ENCODE data around the gene NUP54.

NUP54 gene

DNA sequence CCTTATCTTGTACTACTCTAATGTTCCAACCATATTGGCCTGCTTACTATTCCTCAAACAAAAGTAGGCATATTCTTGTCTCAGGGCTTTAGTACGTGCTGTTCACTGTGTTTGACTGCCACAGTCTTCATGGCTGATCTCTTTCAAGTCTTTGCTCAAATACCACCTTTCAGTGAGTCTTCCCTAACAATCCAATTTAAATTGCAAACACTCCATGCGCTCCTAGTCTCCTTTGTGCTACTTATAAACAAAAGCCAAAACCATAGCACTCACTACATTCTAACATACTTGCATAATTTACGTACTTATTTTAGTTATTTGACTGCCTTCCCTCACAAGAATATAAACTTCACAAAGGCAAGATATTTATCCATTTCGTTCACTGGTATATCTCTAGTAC is 75.4 kb downstream of the NUP54 start:
- no peak for DNase-seq (ENCODE audit: low read depth)

DNA sequence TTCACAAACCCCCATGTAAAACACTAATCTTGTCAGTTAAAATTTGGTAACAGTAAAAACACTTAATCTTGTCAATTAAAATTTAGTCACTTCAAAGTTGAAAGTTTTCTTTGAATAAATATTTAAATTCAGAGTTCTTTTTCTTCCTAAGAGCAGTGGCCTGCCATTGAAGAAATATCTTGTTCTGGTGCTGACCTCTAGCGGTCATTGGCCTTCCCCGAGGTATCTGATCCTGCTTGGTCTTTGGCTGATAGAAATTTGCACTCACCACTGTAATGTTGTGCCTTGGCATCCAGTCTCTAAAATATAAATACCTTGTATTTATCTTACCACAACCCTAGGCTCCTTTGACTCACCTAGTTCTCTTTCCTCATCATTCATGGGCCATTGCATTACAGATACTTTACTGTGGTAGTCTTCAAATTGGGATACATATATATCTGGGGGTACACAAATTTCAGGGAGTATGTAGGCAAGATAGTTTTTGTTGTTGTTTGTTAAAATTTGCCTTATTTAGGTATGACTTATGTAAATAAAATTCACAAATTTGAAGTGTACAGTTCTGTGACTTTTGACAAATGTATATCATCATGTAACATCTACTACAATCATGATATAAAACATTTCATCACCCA is 80.4 kb downstream of the NUP54 start:
- DNase-seq (ENCODE audit: low read depth), result peak; percentile 77

DNA sequence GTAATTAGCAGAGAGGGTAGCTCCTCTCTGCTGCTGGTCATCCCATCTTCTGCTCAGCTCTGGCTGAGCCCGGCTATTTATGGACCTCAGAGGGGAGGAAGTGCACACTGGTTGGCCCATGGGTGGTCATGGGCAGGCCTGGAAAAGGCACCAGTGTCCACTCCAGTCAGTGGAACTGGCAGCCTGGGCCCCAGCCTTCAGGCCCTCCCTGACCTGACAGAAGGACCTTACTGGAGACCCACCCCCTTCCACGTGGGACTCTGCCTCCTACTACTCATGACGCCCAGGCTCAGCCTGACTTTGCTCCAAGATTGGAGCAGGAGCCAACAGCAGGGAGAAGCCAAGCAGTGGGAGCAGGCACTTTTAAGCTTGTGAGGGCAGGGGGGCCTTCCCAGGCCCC is 81.7 kb downstream of the NUP54 start:
- no peak for DNase-seq (ENCODE audit: low read depth)

All from ELR (cell line).